ENCODE results near the gene LRG1.

Gene LRG1

GRCh38 chr19:4554717-4555116 is 14.9 kb upstream of the LRG1 start:
- DNase-seq, result no peak
- H3K36me3 ChIP-seq (ENCODE audit: control insufficient read depth, insufficient read depth, low read length), result no peaks in the 10 kb centered on the region
- no peak overlapping the region for H2BK5ac ChIP-seq (ENCODE audit: low read length)
- no peak overlapping the region for H2AK5ac ChIP-seq (ENCODE audit: low read length)
- no CpG with 5 or more reads among the region's 7 CpGs for WGBS (ENCODE audit: extremely low coverage, insufficient coverage, low lambda C conversion rate)
- H3K4ac ChIP-seq (ENCODE audit: low read depth, low read length), result no peak overlapping the region
- H3K23ac ChIP-seq (ENCODE audit: low read length), result no peak overlapping the region
- H3K4me1 ChIP-seq (ENCODE audit: control insufficient read depth, low read depth, low read length), result no peaks in the 10 kb centered on the region
- no peaks in the 10 kb centered on the region for H3K27me3 ChIP-seq (ENCODE audit: insufficient read depth, low read length, poor library complexity)
- no peak overlapping the region for H3K9ac ChIP-seq (ENCODE audit: low read length)
- no peak overlapping the region for H3K4me2 ChIP-seq (ENCODE audit: low read length)
- H3K56ac ChIP-seq (ENCODE audit: low read length), result no peak overlapping the region
- H3K79me1 ChIP-seq (ENCODE audit: low read length), result no peaks in the 10 kb centered on the region
- H4K8ac ChIP-seq (ENCODE audit: low read depth, low read length), result no peak overlapping the region
- H3K4me3 ChIP-seq (ENCODE audit: low read length), result no peak overlapping the region
- no peak overlapping the region for H3K27ac ChIP-seq (ENCODE audit: low read depth, low read length)
- no peak overlapping the region for H3K18ac ChIP-seq (ENCODE audit: low read length)
- H2BK120ac ChIP-seq (ENCODE audit: low read depth, low read length), result no peak overlapping the region
- H2BK15ac ChIP-seq (replicated peaks; ENCODE audit: low read depth), result no peak overlapping the region
- no peaks in the 10 kb centered on the region for H3K79me2 ChIP-seq (ENCODE audit: control insufficient read depth, insufficient read depth, low read length)
- H4K5ac ChIP-seq (ENCODE audit: low read length), result no peak overlapping the region

DNA sequence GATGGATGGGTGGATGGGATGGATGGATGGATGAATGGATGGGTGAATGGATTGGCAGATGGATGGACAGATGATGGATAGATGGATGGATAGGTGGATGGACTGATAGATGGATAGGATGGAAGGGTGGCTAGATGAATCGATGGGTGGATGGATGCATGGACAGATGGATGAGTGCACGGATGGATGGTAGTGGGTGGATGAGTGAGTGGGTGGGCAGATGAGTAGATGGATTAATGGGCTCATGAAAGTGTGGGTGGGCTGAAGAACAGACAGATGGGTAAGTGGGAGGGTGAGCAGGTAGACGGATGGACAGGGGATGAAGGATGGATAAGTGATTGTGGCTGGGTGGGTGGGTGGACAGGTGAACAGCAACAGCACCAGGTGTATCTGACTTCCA is 13.9 kb upstream of the LRG1 start:
- WGBS (ENCODE audit: extremely low coverage, insufficient coverage, low lambda C conversion rate), result no CpG with 5 or more reads among the region's 3 CpGs
- no peak overlapping the region for H2BK15ac ChIP-seq (replicated peaks; ENCODE audit: low read depth)
- H3K4me1 ChIP-seq (ENCODE audit: control insufficient read depth, low read depth, low read length), result no peaks in the 10 kb centered on the region
- no peaks in the 10 kb centered on the region for H3K79me2 ChIP-seq (ENCODE audit: control insufficient read depth, insufficient read depth, low read length)
- H2BK120ac ChIP-seq (ENCODE audit: low read depth, low read length), result no peak overlapping the region
- H2AK5ac ChIP-seq (ENCODE audit: low read length), result no peak overlapping the region
- no peak overlapping the region for H3K18ac ChIP-seq (ENCODE audit: low read length)
- H2BK5ac ChIP-seq (ENCODE audit: low read length), result no peak overlapping the region
- H4K5ac ChIP-seq (ENCODE audit: low read length), result no peak overlapping the region
- no peak overlapping the region for H3K9ac ChIP-seq (ENCODE audit: low read length)
- no peaks in the 10 kb centered on the region for H3K27me3 ChIP-seq (ENCODE audit: insufficient read depth, low read length, poor library complexity)
- no peak overlapping the region for H3K56ac ChIP-seq (ENCODE audit: low read length)
- no peak overlapping the region for H3K27ac ChIP-seq (ENCODE audit: low read depth, low read length)
- no peak overlapping the region for H3K4me2 ChIP-seq (ENCODE audit: low read length)
- H3K36me3 ChIP-seq (ENCODE audit: control insufficient read depth, insufficient read depth, low read length), result no peaks in the 10 kb centered on the region
- H3K23ac ChIP-seq (ENCODE audit: low read length), result no peak overlapping the region
- no peak overlapping the region for H4K8ac ChIP-seq (ENCODE audit: low read depth, low read length)
- H3K79me1 ChIP-seq (ENCODE audit: low read length), result no peaks in the 10 kb centered on the region
- H3K4me3 ChIP-seq (ENCODE audit: low read length), result no peak overlapping the region
- DNase-seq, result no peak
- H3K4ac ChIP-seq (ENCODE audit: low read depth, low read length), result no peak overlapping the region

DNA sequence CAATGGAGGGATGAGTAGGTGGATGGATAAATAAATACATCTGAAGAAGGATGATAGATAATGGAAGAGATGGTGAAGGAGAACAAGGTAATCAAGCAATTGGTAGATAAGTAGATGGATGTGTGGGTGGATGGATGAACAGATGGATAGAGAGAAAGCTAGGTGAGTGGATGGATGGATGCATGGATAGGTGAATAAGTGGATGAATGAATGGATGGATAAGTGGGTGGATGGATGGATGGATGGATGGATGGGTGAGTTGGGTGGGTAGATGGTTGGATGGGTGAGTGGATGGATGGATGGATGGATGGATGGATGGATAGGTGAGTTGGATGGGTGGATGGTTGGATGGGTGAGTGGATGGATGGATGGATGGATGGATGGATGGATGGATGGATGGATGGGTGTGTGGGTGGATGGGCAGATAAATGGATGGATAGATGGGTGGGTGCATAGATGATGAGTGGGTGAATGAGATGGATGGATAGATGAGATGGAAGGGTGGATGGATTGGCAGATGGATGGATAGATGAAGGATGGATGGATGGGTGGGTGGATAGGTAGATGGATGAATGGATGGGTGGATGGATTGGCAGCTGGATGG is 13.4 kb upstream of the LRG1 start:
- no peak overlapping the region for H3K27ac ChIP-seq (ENCODE audit: low read depth, low read length)
- no peak overlapping the region for H3K18ac ChIP-seq (ENCODE audit: low read length)
- no peak overlapping the region for H3K4me3 ChIP-seq (ENCODE audit: low read length)
- H3K56ac ChIP-seq (ENCODE audit: low read length), result no peak overlapping the region
- no peak overlapping the region for H3K9ac ChIP-seq (ENCODE audit: low read length)
- no peak for DNase-seq
- no peak overlapping the region for H2BK120ac ChIP-seq (ENCODE audit: low read depth, low read length)
- no peak overlapping the region for H2BK15ac ChIP-seq (replicated peaks; ENCODE audit: low read depth)
- H3K4me1 ChIP-seq (ENCODE audit: control insufficient read depth, low read depth, low read length), result no peaks in the 10 kb centered on the region
- no peak overlapping the region for H4K8ac ChIP-seq (ENCODE audit: low read depth, low read length)
- H3K23ac ChIP-seq (ENCODE audit: low read length), result no peak overlapping the region
- no peak overlapping the region for H3K4ac ChIP-seq (ENCODE audit: low read depth, low read length)
- H3K79me1 ChIP-seq (ENCODE audit: low read length), result no peaks in the 10 kb centered on the region
- no peak overlapping the region for H3K4me2 ChIP-seq (ENCODE audit: low read length)
- H4K5ac ChIP-seq (ENCODE audit: low read length), result no peak overlapping the region
- H2BK5ac ChIP-seq (ENCODE audit: low read length), result no peak overlapping the region
- H2AK5ac ChIP-seq (ENCODE audit: low read length), result no peak overlapping the region
- no peaks in the 10 kb centered on the region for H3K36me3 ChIP-seq (ENCODE audit: control insufficient read depth, insufficient read depth, low read length)
- no peaks in the 10 kb centered on the region for H3K79me2 ChIP-seq (ENCODE audit: control insufficient read depth, insufficient read depth, low read length)
- no peaks in the 10 kb centered on the region for H3K27me3 ChIP-seq (ENCODE audit: insufficient read depth, low read length, poor library complexity)

- H3K27me3 ChIP-seq (ENCODE audit: insufficient read depth, low read length, poor library complexity), result no peaks in the 10 kb centered on the region
- no peak overlapping the region for H2BK120ac ChIP-seq (ENCODE audit: low read depth, low read length)
- H4K5ac ChIP-seq (ENCODE audit: low read length), result no peak overlapping the region
- no peak overlapping the region for H3K27ac ChIP-seq (ENCODE audit: low read depth, low read length)
- H3K4me2 ChIP-seq (ENCODE audit: low read length), result no peak overlapping the region
- H3K9ac ChIP-seq (ENCODE audit: low read length), result no peak overlapping the region
- H3K18ac ChIP-seq (ENCODE audit: low read length), result no peak overlapping the region
- H3K79me1 ChIP-seq (ENCODE audit: low read length), result no peaks in the 10 kb centered on the region
- H3K56ac ChIP-seq (ENCODE audit: low read length), result no peak overlapping the region
- H2AK5ac ChIP-seq (ENCODE audit: low read length), result no peak overlapping the region
- no peaks in the 10 kb centered on the region for H3K36me3 ChIP-seq (ENCODE audit: control insufficient read depth, insufficient read depth, low read length)
- DNase-seq, result no peak
- no peak overlapping the region for H3K4me3 ChIP-seq (ENCODE audit: low read length)
- no CpG with 5 or more reads among the region's 18 CpGs for WGBS (ENCODE audit: extremely low coverage, insufficient coverage, low lambda C conversion rate)
- H3K4me1 ChIP-seq (ENCODE audit: control insufficient read depth, low read depth, low read length), result no peaks in the 10 kb centered on the region
- no peak overlapping the region for H3K4ac ChIP-seq (ENCODE audit: low read depth, low read length)
- no peak overlapping the region for H3K23ac ChIP-seq (ENCODE audit: low read length)
- H2BK15ac ChIP-seq (replicated peaks; ENCODE audit: low read depth), result no peak overlapping the region
- H4K8ac ChIP-seq (ENCODE audit: low read depth, low read length), result no peak overlapping the region
- H3K79me2 ChIP-seq (ENCODE audit: control insufficient read depth, insufficient read depth, low read length), result no peaks in the 10 kb centered on the region
- H2BK5ac ChIP-seq (ENCODE audit: low read length), result no peak overlapping the region
Observed at GRCh38 chr19:4552525-4552819, 12.6 kb upstream of the LRG1 start.

GRCh38 chr19:4550479-4551050 is 10.7 kb upstream of the LRG1 start:
- no peaks in the 10 kb centered on the region for H3K79me2 ChIP-seq (ENCODE audit: control insufficient read depth, insufficient read depth, low read length)
- no peak for DNase-seq
- no peaks in the 10 kb centered on the region for H3K79me1 ChIP-seq (ENCODE audit: low read length)
- no peak overlapping the region for H2BK120ac ChIP-seq (ENCODE audit: low read depth, low read length)
- H2BK15ac ChIP-seq (replicated peaks; ENCODE audit: low read depth), result no peak overlapping the region
- H3K9ac ChIP-seq (ENCODE audit: low read length), result no peak overlapping the region
- H3K27ac ChIP-seq (ENCODE audit: low read depth, low read length), result no peak overlapping the region
- no peak overlapping the region for H3K4me2 ChIP-seq (ENCODE audit: low read length)
- H3K56ac ChIP-seq (ENCODE audit: low read length), result no peak overlapping the region
- no peaks in the 10 kb centered on the region for H3K27me3 ChIP-seq (ENCODE audit: insufficient read depth, low read length, poor library complexity)
- no peak overlapping the region for H4K5ac ChIP-seq (ENCODE audit: low read length)
- WGBS (ENCODE audit: extremely low coverage, insufficient coverage, low lambda C conversion rate), result no CpG with 5 or more reads among the region's 26 CpGs
- H2AK5ac ChIP-seq (ENCODE audit: low read length), result no peak overlapping the region
- H3K4me1 ChIP-seq (ENCODE audit: control insufficient read depth, low read depth, low read length), result no peaks in the 10 kb centered on the region
- no peak overlapping the region for H3K23ac ChIP-seq (ENCODE audit: low read length)
- no peak overlapping the region for H4K8ac ChIP-seq (ENCODE audit: low read depth, low read length)
- H3K4me3 ChIP-seq (ENCODE audit: low read length), result no peak overlapping the region
- no peak overlapping the region for H3K18ac ChIP-seq (ENCODE audit: low read length)
- H3K36me3 ChIP-seq (ENCODE audit: control insufficient read depth, insufficient read depth, low read length), result no peaks in the 10 kb centered on the region
- H2BK5ac ChIP-seq (ENCODE audit: low read length), result no peak overlapping the region
- H3K4ac ChIP-seq (ENCODE audit: low read depth, low read length), result no peak overlapping the region

DNA sequence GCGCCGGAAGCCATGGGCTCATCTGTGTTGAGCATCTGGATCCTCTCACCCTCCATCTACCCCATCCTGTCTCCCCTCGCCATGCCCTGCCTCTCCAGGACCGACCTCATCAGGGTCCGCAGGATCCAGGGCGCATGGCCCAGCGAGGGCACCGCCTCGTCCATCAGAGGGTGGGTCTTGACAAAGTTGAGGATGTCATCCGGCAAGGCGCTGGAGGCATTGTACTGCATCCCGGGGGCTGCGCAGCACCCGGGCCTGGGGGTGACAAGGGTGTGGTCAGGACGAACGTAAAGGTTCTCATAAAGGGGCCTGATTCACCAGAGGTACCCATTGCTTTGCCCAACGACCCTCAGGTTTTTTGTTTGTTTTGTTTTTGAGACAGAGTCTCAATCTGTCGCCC is 10.2 kb upstream of the LRG1 start:
- Histone ChIP-seq H4K8ac (ENCODE audit: low read depth, low read length) (no peak overlapping the region), H3K56ac (ENCODE audit: low read length) (no peak overlapping the region)

More for the DNA sequence above, 10.2 kb upstream of the LRG1 start:
- WGBS (ENCODE audit: extremely low coverage, insufficient coverage, low lambda C conversion rate), result no CpG with 5 or more reads among the region's 18 CpGs
- H3K79me2 ChIP-seq (ENCODE audit: control insufficient read depth, insufficient read depth, low read length), result no peaks in the 10 kb centered on the region
- H2BK120ac ChIP-seq (ENCODE audit: low read depth, low read length), result no peak overlapping the region
- no peak overlapping the region for H3K4ac ChIP-seq (ENCODE audit: low read depth, low read length)
- no peak overlapping the region for H3K9ac ChIP-seq (ENCODE audit: low read length)
- no peaks in the 10 kb centered on the region for H3K4me1 ChIP-seq (ENCODE audit: control insufficient read depth, low read depth, low read length)
- H2BK15ac ChIP-seq (replicated peaks; ENCODE audit: low read depth), result no peak overlapping the region
- H2AK5ac ChIP-seq (ENCODE audit: low read length), result no peak overlapping the region
- DNase-seq, result no peak
- no peak overlapping the region for H3K4me3 ChIP-seq (ENCODE audit: low read length)
- H3K23ac ChIP-seq (ENCODE audit: low read length), result no peak overlapping the region
- no peak overlapping the region for H3K18ac ChIP-seq (ENCODE audit: low read length)
- H3K4me2 ChIP-seq (ENCODE audit: low read length), result no peak overlapping the region
- H3K27me3 ChIP-seq (ENCODE audit: insufficient read depth, low read length, poor library complexity), result no peaks in the 10 kb centered on the region
- H3K36me3 ChIP-seq (ENCODE audit: control insufficient read depth, insufficient read depth, low read length), result no peaks in the 10 kb centered on the region
- no peak overlapping the region for H2BK5ac ChIP-seq (ENCODE audit: low read length)
- no peak overlapping the region for H4K5ac ChIP-seq (ENCODE audit: low read length)
- no peak overlapping the region for H3K27ac ChIP-seq (ENCODE audit: low read depth, low read length)
- H3K79me1 ChIP-seq (ENCODE audit: low read length), result no peaks in the 10 kb centered on the region
